ENCODE data around the gene UBE2V1. TPM values are rescaled to one million over a fixed set of nuclear protein-coding genes. Genes with fewer than 3 reads are reported as not detected.

Gene UBE2V1
- total and polyA plus RNA-seq, 3 experiments from 2014 or later = 160 to 183 (median 176) TPM

- Mint-ChIP-seq H3K9me3 (no peaks in the 10 kb centered on the region), H3K4me3 (peak overlapping the region in 1 of 7 donors; percentile 25), H3K27ac (no peak overlapping the region), H3K36me3 (peaks cover 0 to 6% (median 0%) of the 10 kb centered on the region in 3 donors), H3K4me1 (peaks cover 26 to 38% (median 29%) of the 10 kb centered on the region in 3 donors), H3K27me3 (no peaks in the 10 kb centered on the region)
- no peak for DNase-seq
- Histone ChIP-seq H3K4me1 (ENCODE audit: insufficient read depth, low read length) (peaks cover 28% of the 10 kb centered on the region), H3K36me3 (ENCODE audit: insufficient read depth, low read length) (no peaks in the 10 kb centered on the region), H3K27ac (ENCODE audit: low read depth, low read length) (no peak overlapping the region), H3K4me3 (ENCODE audit: low read length) (no peak overlapping the region), H3K9me3 (ENCODE audit: low read length) (no peaks in the 10 kb centered on the region), H3K27me3 (ENCODE audit: insufficient read depth, low read length, poor library complexity, severe bottlenecking) (no peaks in the 10 kb centered on the region)
- ChIA-PET CTCF (interaction anchor here (1.5 to 9.7 kb wide), 4 partner anchors 36 to 61 kb away, joined by 5 to 203 read pairs (median 48); partner anchors contain the start of gene PEDS1), POLR2A (no interaction called here)
These were observed 5.3 kb upstream of the UBE2V1 start for GRCh38 chr20:50118203-50118602.

GRCh38 chr20:50116368-50116999, 3.5 kb upstream of the UBE2V1 start:
- Histone ChIP-seq H3K4me3 (ENCODE audit: low read length) (peak overlapping the region; percentile 82), H3K9me3 (ENCODE audit: low read length) (no peaks in the 10 kb centered on the region), H3K27ac (ENCODE audit: low read depth, low read length) (peak overlapping the region; percentile 49), H3K27me3 (ENCODE audit: insufficient read depth, low read length, poor library complexity, severe bottlenecking) (no peaks in the 10 kb centered on the region), H3K4me1 (ENCODE audit: insufficient read depth, low read length) (peaks cover 37% of the 10 kb centered on the region), H3K36me3 (ENCODE audit: insufficient read depth, low read length) (no peaks in the 10 kb centered on the region)
- H3K9me3 Mint-ChIP-seq = no peaks in the 10 kb centered on the region
- POLR2A ChIA-PET = interaction anchor here (1.3 to 1.9 kb wide), 5 partner anchors 36 to 75 kb away, joined by 4 to 11 read pairs (median 6); partner anchors contain the start of gene PEDS1
- H3K36me3 Mint-ChIP-seq = peaks cover 0 to 10% (median 0%) of the 10 kb centered on the region in 3 donors
- H3K4me3 Mint-ChIP-seq = peak overlapping the region; percentile 77 to 93 (median 84)
- H3K4me1 Mint-ChIP-seq = peaks cover 40 to 52% (median 43%) of the 10 kb centered on the region in 3 donors
- CTCF ChIA-PET = interaction anchor here (0.8 to 9.7 kb wide), 13 partner anchors 19 to 137 kb away, joined by 3 to 203 read pairs (median 5); partner anchors contain the start of gene PEDS1
- peak overlapping the region; percentile 71 to 97 (median 94) for H3K27ac Mint-ChIP-seq
- H3K27me3 Mint-ChIP-seq = no peaks in the 10 kb centered on the region
- DNase-seq = no peak

GRCh38 chr20:50115591-50116367, 2.8 kb upstream of the UBE2V1 start:
- H3K27ac Mint-ChIP-seq = peak overlapping the region; percentile 71 to 97 (median 94)
- peak; percentile 84 to 92 (median 86) for DNase-seq
- H3K27me3 Mint-ChIP-seq = no peaks in the 10 kb centered on the region
- no peaks in the 10 kb centered on the region for H3K27me3 ChIP-seq (ENCODE audit: insufficient read depth, low read length, poor library complexity, severe bottlenecking)
- ChIA-PET CTCF (interaction anchor here (0.8 to 9.7 kb wide), 15 partner anchors 20 to 137 kb away, joined by 3 to 203 read pairs (median 4); partner anchors contain the start of gene PEDS1), POLR2A (interaction anchor here (0.9 to 1.9 kb wide), 8 partner anchors 32 to 838 kb away, joined by 3 to 11 read pairs (median 4); partner anchors contain the start of genes PEDS1 and ZNFX1)
- no peaks in the 10 kb centered on the region for H3K36me3 ChIP-seq (ENCODE audit: insufficient read depth, low read length)
- H3K9me3 ChIP-seq (ENCODE audit: low read length) = no peaks in the 10 kb centered on the region
- H3K4me3 ChIP-seq (ENCODE audit: low read length) = peak overlapping the region; percentile 82
- H3K27ac ChIP-seq (ENCODE audit: low read depth, low read length) = peak overlapping the region; percentile 49
- H3K4me3 Mint-ChIP-seq = peak overlapping the region; percentile 77 to 93 (median 84)
- peaks cover 44% of the 10 kb centered on the region for H3K4me1 ChIP-seq (ENCODE audit: insufficient read depth, low read length)
- peaks cover 0 to 11% (median 0%) of the 10 kb centered on the region in 3 donors for H3K36me3 Mint-ChIP-seq
- H3K4me1 Mint-ChIP-seq = peaks cover 46 to 57% (median 50%) of the 10 kb centered on the region in 3 donors
- H3K9me3 Mint-ChIP-seq = no peaks in the 10 kb centered on the region

GRCh38 chr20:50115041-50115512, 2.1 kb upstream of the UBE2V1 start:
- no peaks in the 10 kb centered on the region for H3K36me3 ChIP-seq (ENCODE audit: insufficient read depth, low read length)
- DNase-seq = no peak
- no peaks in the 10 kb centered on the region for H3K9me3 ChIP-seq (ENCODE audit: low read length)
- peak overlapping the region; percentile 71 to 97 (median 86) for H3K27ac Mint-ChIP-seq
- H3K4me1 ChIP-seq (ENCODE audit: insufficient read depth, low read length) = peaks cover 51% of the 10 kb centered on the region
- no peaks in the 10 kb centered on the region for H3K27me3 Mint-ChIP-seq
- no peaks in the 10 kb centered on the region for H3K9me3 Mint-ChIP-seq
- no peaks in the 10 kb centered on the region for H3K27me3 ChIP-seq (ENCODE audit: insufficient read depth, low read length, poor library complexity, severe bottlenecking)
- peak overlapping the region; percentile 77 to 93 (median 84) for H3K4me3 Mint-ChIP-seq
- peaks cover 0 to 11% (median 0%) of the 10 kb centered on the region in 3 donors for H3K36me3 Mint-ChIP-seq
- H3K4me1 Mint-ChIP-seq = peaks cover 53 to 63% (median 57%) of the 10 kb centered on the region in 3 donors
- ChIA-PET POLR2A (interaction anchor here (0.9 to 1.8 kb wide), 7 partner anchors 32 to 837 kb away, joined by 3 to 11 read pairs (median 4); partner anchors contain the start of genes PEDS1 and ZNFX1), CTCF (interaction anchor here (0.7 to 9.7 kb wide), 11 partner anchors 12 to 136 kb away, joined by 3 to 203 read pairs (median 5); partner anchors contain the start of gene PEDS1)
- H3K4me3 ChIP-seq (ENCODE audit: low read length) = peak overlapping the region; percentile 82
- H3K27ac ChIP-seq (ENCODE audit: low read depth, low read length) = no peak overlapping the region

- H3K27me3 Mint-ChIP-seq = no peaks in the 10 kb centered on the region
- H3K4me1 Mint-ChIP-seq = peaks cover 65 to 77% (median 71%) of the 10 kb centered on the region in 3 donors
- DNase-seq = no peak
- no peaks in the 10 kb centered on the region for H3K27me3 ChIP-seq (ENCODE audit: insufficient read depth, low read length, poor library complexity, severe bottlenecking)
- H3K4me1 ChIP-seq (ENCODE audit: insufficient read depth, low read length) = peaks cover 66% of the 10 kb centered on the region
- POLR2A ChIA-PET = interaction anchor here (0.6 to 1.6 kb wide), 5 partner anchors 20 to 396 kb away, joined by 3 to 6 read pairs (median 3); partner anchors contain the start of genes PEDS1 and PTPN1
- peak overlapping the region; percentile 89 for H3K27ac ChIP-seq (ENCODE audit: low read depth, low read length)
- peak overlapping the region; percentile 95 to 99 (median 98) for H3K27ac Mint-ChIP-seq
- no peaks in the 10 kb centered on the region for H3K9me3 ChIP-seq (ENCODE audit: low read length)
- no peaks in the 10 kb centered on the region for H3K36me3 ChIP-seq (ENCODE audit: insufficient read depth, low read length)
- H3K9me3 Mint-ChIP-seq = no peaks in the 10 kb centered on the region
- H3K36me3 Mint-ChIP-seq = peaks cover 0 to 18% (median 0%) of the 10 kb centered on the region in 3 donors
- CTCF ChIA-PET = interaction anchor here (0.7 to 2.7 kb wide), 5 partner anchors 8 to 135 kb away, joined by 3 to 9 read pairs (median 5); partner anchors contain the start of gene PEDS1
- H3K4me3 ChIP-seq (ENCODE audit: low read length) = peak overlapping the region; percentile 83
- H3K4me3 Mint-ChIP-seq = peak overlapping the region; percentile 95 to 99 (median 99)
These were observed 672 bp upstream of the UBE2V1 start for GRCh38 chr20:50113420-50114224.

- no peaks in the 10 kb centered on the region for H3K27me3 ChIP-seq (ENCODE audit: insufficient read depth, low read length, poor library complexity, severe bottlenecking)
- peaks cover 82% of the 10 kb centered on the region for H3K4me1 ChIP-seq (ENCODE audit: insufficient read depth, low read length)
- CTCF ChIA-PET = interaction anchor here (0.7 to 2.7 kb wide), 5 partner anchors 9 to 133 kb away, joined by 3 to 9 read pairs (median 4); no protein-coding TSS in a partner anchor
- H3K27me3 Mint-ChIP-seq = peaks cover 0 to 4% of the 10 kb centered on the region in 2 donors
- no peak for DNase-seq
- H3K4me3 ChIP-seq (ENCODE audit: low read length) = peak overlapping the region; percentile 83
- peaks cover 0 to 31% (median 2%) of the 10 kb centered on the region in 3 donors for H3K36me3 Mint-ChIP-seq
- POLR2A ChIA-PET = interaction anchor here (0.6 to 1.6 kb wide), 3 partner anchors 19 to 89 kb away, joined by 3 to 6 read pairs (median 3); partner anchors contain the start of gene PEDS1
- peaks cover 82 to 91% (median 88%) of the 10 kb centered on the region in 3 donors for H3K4me1 Mint-ChIP-seq
- H3K9me3 Mint-ChIP-seq = no peaks in the 10 kb centered on the region
- H3K4me3 Mint-ChIP-seq = peak overlapping the region; percentile 95 to 99 (median 99)
- peak overlapping the region; percentile 92 to 99 (median 98) for H3K27ac Mint-ChIP-seq
- H3K9me3 ChIP-seq (ENCODE audit: low read length) = no peaks in the 10 kb centered on the region
- peak overlapping the region; percentile 89 for H3K27ac ChIP-seq (ENCODE audit: low read depth, low read length)
- H3K36me3 ChIP-seq (ENCODE audit: insufficient read depth, low read length) = peaks cover 7% of the 10 kb centered on the region
These were observed 988 bp downstream of the UBE2V1 start for GRCh38 chr20:50111829-50112495.
